Stimulated activated CD4-positive, alpha-beta T cell treated with anti-CD3 and anti-CD28 coated beads, TNF-alpha, amount 100 ng/mL, for 48 hours (primary cell): ENCODE measurements around the gene ZNF474.

ENCODE experiments used
- DNase-seq, 3 donors: peaks; one replicate each; pipeline ENCODE4 v3.0.0-alpha.2; 2020; ENCODE audit warnings: low read depth in 3 of 3

The ZNF474 gene

GRCh38 chr5:122180863-122181548 lies 51.7 kb downstream of the ZNF474 start:
- DNase-seq = no peak

GRCh38 chr5:122181863-122182262 lies 52.5 kb downstream of the ZNF474 start:
- no peak for DNase-seq

- DNase-seq = no peak
Observed at GRCh38 chr5:122182491-122182921, 53.2 kb downstream of the ZNF474 start.

DNA sequence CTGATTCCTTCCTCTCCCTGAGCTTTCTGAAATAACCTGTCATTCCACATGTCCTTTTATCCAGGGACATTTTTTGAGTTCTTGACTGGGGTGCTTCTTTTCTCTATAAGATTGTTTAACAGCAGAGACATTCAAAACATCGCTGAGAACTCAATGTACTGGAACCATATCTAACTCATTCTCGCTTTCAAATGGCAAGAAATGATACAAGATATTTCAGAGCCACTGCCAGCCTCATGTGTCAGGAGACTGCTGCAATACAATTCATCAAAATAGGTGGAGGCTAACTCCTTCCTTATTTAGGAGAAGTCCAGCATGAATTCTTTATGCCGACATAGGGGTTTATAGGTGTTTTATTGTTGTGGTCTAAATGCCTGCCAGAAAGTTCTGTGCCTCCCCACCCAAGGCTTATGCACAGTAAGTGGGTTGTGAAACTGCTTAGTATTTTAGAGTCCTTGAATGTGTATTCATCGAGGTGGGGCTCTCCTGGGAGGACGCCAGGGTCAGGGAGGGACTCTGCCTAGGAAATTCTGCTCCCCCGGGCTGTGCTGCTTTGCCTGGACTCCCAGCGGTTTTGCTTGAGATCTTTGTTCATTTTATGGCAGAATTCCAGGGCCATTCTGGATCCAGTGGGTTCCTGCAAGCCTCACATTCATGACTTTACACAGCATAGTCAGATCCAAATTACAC lies 53.9 kb downstream of the ZNF474 start:
- no peak for DNase-seq

DNA sequence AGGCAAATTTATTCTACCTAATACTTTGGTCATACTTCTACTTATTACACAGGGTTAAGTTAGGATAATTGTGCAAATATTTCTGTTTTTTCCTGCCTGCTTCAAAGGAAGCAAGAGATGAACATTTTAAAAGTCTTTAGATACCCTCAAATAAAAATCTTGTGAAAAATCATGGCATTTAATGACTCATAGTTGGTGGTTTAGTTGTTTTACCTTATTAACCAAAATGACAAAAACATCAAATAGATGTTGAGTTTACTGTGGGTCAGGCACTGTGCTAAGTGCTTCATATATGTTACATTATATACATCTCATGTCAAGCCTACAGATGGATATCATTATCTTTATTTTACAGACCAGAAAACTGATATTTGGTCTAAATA lies 54.4 kb downstream of the ZNF474 start:
- no peak for DNase-seq

GRCh38 chr5:122184676-122185255 lies 55.4 kb downstream of the ZNF474 start:
- DNase-seq = no peak

DNA sequence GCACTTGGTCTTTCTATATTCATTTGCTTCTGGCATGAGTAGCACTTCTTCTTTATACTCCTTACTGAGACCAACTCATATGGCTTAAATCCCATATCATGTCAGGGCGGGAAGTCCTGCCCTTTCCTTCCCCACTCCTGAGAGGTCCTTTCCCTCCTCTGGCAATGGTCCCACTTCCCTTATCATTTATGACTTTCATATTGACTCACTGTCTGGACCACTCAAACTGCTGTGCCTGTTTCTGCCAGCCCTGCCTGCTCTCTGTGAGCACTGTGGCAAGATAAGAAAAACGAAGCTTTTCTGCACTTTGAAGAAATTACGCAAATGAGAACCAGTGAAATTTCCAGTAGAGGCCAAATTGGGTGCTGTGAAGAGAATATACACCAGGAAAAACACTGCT lies 58.1 kb downstream of the ZNF474 start:
- no peak for DNase-seq

GRCh38 chr5:122190156-122190555 lies 60.8 kb downstream of the ZNF474 start:
- DNase-seq = no peak

DNA sequence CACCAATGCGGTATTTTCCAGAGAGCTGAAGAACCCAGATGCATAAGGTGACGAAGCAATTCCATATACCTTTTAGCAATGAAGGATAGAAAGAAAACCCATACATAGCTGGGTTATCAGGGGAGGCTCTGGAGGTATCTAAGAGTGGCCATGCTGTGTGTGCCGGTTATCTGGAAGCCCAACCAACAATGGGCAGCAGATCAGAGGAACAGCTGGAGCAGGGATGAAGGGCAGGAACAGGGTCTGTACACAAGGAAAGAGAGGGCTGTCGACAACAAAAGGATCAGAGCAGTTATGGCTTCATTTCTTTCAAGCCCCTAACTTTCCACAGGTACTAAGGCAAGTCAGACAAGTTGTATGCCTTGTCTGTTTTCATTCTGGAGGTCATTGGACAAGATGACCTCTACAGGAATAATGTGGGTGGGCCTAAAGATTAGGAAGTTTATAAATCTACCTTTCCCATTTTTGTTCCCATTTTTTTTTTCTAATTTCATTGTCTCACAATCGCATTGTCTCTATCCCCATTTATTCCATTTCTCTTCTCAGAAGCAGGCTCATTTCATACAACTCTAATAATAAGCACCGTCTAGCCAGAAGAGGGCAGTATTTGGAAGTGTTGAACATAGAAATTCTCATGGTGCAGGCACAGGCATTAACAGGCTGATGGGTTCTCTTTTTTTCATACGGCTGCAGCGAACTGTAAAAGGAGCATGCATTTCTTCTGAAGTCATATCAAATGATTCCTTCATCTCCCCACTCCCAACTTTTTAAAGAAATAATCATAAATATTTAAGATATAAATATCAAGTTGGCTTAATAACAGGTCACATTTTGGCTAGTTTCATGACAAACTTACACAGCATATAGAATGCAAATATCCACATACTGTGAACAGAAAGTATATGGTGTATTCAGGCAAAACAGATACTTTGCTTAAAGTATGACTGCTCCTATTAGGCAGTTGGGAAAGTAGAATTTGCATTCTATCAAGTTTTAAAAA lies 63.5 kb downstream of the ZNF474 start:
- peak in 1 of 3 donors; percentile 9 for DNase-seq

DNA sequence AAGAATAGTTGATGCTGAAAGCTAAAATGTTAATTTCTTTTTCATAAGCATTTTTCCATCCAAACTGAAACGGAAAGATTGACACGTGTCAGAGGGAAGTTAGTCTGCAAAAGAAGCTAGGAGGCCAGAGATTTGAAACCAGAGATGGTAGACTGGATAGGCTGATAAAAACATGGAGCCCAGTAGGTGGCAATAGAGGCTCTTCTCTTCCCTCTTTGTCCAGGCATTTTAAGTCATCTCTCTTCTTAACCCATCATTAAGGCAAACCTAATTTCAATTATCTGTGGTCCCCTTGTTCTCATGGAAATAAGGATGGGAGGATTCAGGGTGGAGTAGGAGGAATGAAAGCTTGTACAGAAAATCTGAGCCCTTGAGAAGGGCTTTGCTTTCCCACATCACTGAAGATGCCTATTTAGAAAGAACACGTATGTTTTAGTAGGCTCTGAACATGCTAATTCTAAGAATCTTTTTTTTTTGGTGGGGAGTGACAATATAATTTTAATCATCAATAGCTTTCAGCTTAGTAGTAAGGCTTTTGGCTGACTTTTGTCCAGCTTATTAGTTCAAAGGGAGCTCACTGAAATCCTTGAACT lies 66.6 kb downstream of the ZNF474 start:
- DNase-seq = no peak

GRCh38 chr5:122199146-122199545 lies 69.8 kb downstream of the ZNF474 start:
- no peak for DNase-seq

- no peak for DNase-seq
Observed at GRCh38 chr5:122200450-122200849, 71.1 kb downstream of the ZNF474 start.

GRCh38 chr5:122200865-122201264 lies 71.5 kb downstream of the ZNF474 start:
- no peak for DNase-seq

GRCh38 chr5:122201365-122201764 lies 72.0 kb downstream of the ZNF474 start:
- DNase-seq = no peak

DNA sequence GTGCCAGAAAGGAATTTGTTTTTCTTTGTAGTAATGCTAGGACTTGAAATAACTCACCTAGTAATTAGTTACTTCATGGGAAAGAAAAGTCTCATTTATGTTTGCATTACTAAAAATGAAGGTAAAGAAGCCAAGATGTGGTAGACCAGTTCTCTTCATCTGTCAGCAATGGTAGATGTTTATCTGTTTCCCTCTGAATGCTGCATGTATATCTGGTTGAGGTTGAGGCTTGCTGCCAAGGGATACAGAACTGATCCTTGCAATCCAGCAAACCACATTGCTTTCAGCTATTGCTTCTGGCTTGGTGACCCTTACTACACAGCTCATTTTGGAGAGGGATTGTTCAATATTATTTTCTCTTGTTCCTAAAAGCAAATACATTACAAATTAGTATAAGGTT lies 73.6 kb downstream of the ZNF474 start:
- DNase-seq = no peak
